Stimulated activated naive CD8-positive, alpha-beta T cell treated with anti-CD3 and anti-CD28 coated beads, Interleukin-15, amount 100 ng/mL, for 72 hours (primary cell): ENCODE data around the gene MFAP5.
A peak's percentile ranks its signal among the peaks of the same experiment; 100 is the strongest.
"Not testable (repeated sequence)": the region's sequence is repeated elsewhere in the genome, so short reads cannot be mapped to it uniquely, and the experiment has no call there.

Experiments
- ATAC-seq: fragments of 150-1000 bp; cut with Tn5 transposase; 2 replicates; pipeline ENCODE4 v1.10.0; 2021; ENCODE audit warnings: mild to moderate bottlenecking, moderate library complexity
- DNase-seq, 2 donors: peaks; one replicate each; pipeline ENCODE4 v3.0.0; 2021 to 2022
- H3K27ac Mint-ChIP-seq, 2 donors: one replicate each; pipeline ENCODE4 v1.8.0; 2022; ENCODE audit warnings: mild to moderate bottlenecking in 2 of 2, mixed read lengths in 2 of 2, moderate library complexity in 2 of 2
- H3K27me3 Mint-ChIP-seq: one replicate; pipeline ENCODE4 v1.8.0; 2022; ENCODE audit warnings: mixed read lengths
- H3K4me1 Mint-ChIP-seq: one replicate; pipeline ENCODE4 v1.8.0; 2022; ENCODE audit warnings: mild to moderate bottlenecking, mixed read lengths
- H3K4me3 Mint-ChIP-seq, 2 donors: one replicate each; pipeline ENCODE4 v1.8.0; 2022; ENCODE audit warnings: mild to moderate bottlenecking in 2 of 2, mixed read lengths in 2 of 2, moderate library complexity in 1 of 2
- H3K9me3 Mint-ChIP-seq, 2 donors: one replicate each; pipeline ENCODE4 v1.8.0; 2022; ENCODE audit warnings: mixed read lengths in 2 of 2

The MFAP5 gene

GRCh38 chr12:8615206-8615605 lies 47.4 kb downstream of the MFAP5 start:
- H3K9me3 Mint-ChIP-seq, result no peaks in the 10 kb centered on the region
- no peak overlapping the region for H3K4me3 Mint-ChIP-seq
- H3K4me1 Mint-ChIP-seq, result peaks cover 13% of the 10 kb centered on the region

GRCh38 chr12:8613881-8614280 lies 48.7 kb downstream of the MFAP5 start:
- not testable (repeated sequence) for H3K27ac Mint-ChIP-seq, H3K27me3 Mint-ChIP-seq, DNase-seq, H3K4me3 Mint-ChIP-seq, ATAC-seq, H3K9me3 Mint-ChIP-seq
- H3K4me1 Mint-ChIP-seq, result peaks cover 13% of the 10 kb centered on the region

More at GRCh38 chr12:8615206-8615605, 47.4 kb downstream of the MFAP5 start:
- ATAC-seq, result no peak
- DNase-seq, result no peak
- Mint-ChIP-seq H3K27ac (no peak overlapping the region), H3K27me3 (no peaks in the 10 kb centered on the region)

- no peaks in the 10 kb centered on the region for H3K9me3 Mint-ChIP-seq
- H3K27me3 Mint-ChIP-seq, result no peaks in the 10 kb centered on the region
- peaks cover 16% of the 10 kb centered on the region for H3K4me1 Mint-ChIP-seq
- DNase-seq (no peak), ATAC-seq (no peak)
- no peak within 1 kb of the TSS for H3K4me3 Mint-ChIP-seq
- peak within 1 kb of the TSS in 1 of 2 donors; percentile 9 for H3K27ac Mint-ChIP-seq
These were observed 50.0 kb downstream of the MFAP5 start, which contains the start of gene AICDA for GRCh38 chr12:8612629-8613028. Gene AICDA, minus strand, starts transcription at chr12:8612859. Its CDS starts 92 bp downstream, at chr12:8612767.

- DNase-seq (peak in 1 of 2 donors; percentile 3), ATAC-seq (no peak)
- no peak overlapping the region for H3K27ac Mint-ChIP-seq
- H3K4me3 Mint-ChIP-seq, result peak overlapping the region in 1 of 2 donors; percentile 59
- H3K9me3 Mint-ChIP-seq, result no peaks in the 10 kb centered on the region
- peaks cover 1% of the 10 kb centered on the region for H3K27me3 Mint-ChIP-seq
- peaks cover 16% of the 10 kb centered on the region for H3K4me1 Mint-ChIP-seq
These were observed 53.5 kb downstream of the MFAP5 start for GRCh38 chr12:8609061-8609570.

- ATAC-seq (no peak), DNase-seq (no peak)
- no peak overlapping the region for H3K4me3 Mint-ChIP-seq
- H3K27ac Mint-ChIP-seq, result no peak overlapping the region
- H3K4me1 Mint-ChIP-seq, result peaks cover 16% of the 10 kb centered on the region
- H3K27me3 Mint-ChIP-seq, result peaks cover 10% of the 10 kb centered on the region
- no peaks in the 10 kb centered on the region for H3K9me3 Mint-ChIP-seq
These were observed 55.7 kb downstream of the MFAP5 start for GRCh38 chr12:8606890-8607289.

- Mint-ChIP-seq H3K4me3 (no peak overlapping the region), H3K4me1 (peaks cover 10% of the 10 kb centered on the region), H3K9me3 (no peaks in the 10 kb centered on the region), H3K27me3 (peaks cover 10% of the 10 kb centered on the region), H3K27ac (no peak overlapping the region)
- ATAC-seq, result no peak
- no peak for DNase-seq
These were observed 57.6 kb downstream of the MFAP5 start for GRCh38 chr12:8605057-8605456.

- H3K9me3 Mint-ChIP-seq, result no peaks in the 10 kb centered on the region
- peaks cover 10% of the 10 kb centered on the region for H3K27me3 Mint-ChIP-seq
- no peak overlapping the region for H3K4me3 Mint-ChIP-seq
- H3K4me1 Mint-ChIP-seq, result peaks cover 2% of the 10 kb centered on the region
- H3K27ac Mint-ChIP-seq, result no peak overlapping the region
- DNase-seq (no peak), ATAC-seq (no peak)
These were observed 58.8 kb downstream of the MFAP5 start for GRCh38 chr12:8603856-8604255.

- H3K4me1 Mint-ChIP-seq, result no peaks in the 10 kb centered on the region
- H3K27ac Mint-ChIP-seq, result no peak overlapping the region
- DNase-seq (no peak), ATAC-seq (no peak)
- no peaks in the 10 kb centered on the region for H3K9me3 Mint-ChIP-seq
- peaks cover 10% of the 10 kb centered on the region for H3K27me3 Mint-ChIP-seq
- no peak overlapping the region for H3K4me3 Mint-ChIP-seq
These were observed 59.3 kb downstream of the MFAP5 start for GRCh38 chr12:8603286-8603685.

- Mint-ChIP-seq H3K9me3 (no peaks in the 10 kb centered on the region), H3K4me3 (no peak overlapping the region), H3K27ac (no peak overlapping the region), H3K27me3 (no peaks in the 10 kb centered on the region), H3K4me1 (no peaks in the 10 kb centered on the region)
- ATAC-seq (no peak), DNase-seq (no peak)
These were observed 66.1 kb downstream of the MFAP5 start for GRCh38 chr12:8596561-8596960.
